Epithelial cell of prostate (primary cell): Measurements from ENCODE around the gene KCNJ10.
A peak's percentile ranks its signal among the peaks of the same experiment; 100 is the strongest.

Experiments used
- DNase-seq: peaks from one replicate; pipeline ENCODE4 v3.0.0-alpha.2; 2011; ENCODE audit warnings: low read depth, low spot score
- H3K27ac ChIP-seq: fragments of 450-650 bp; 2 replicates; pipeline ENCODE4 v1.5.1; 2017; ENCODE audit warnings: mild to moderate bottlenecking

KCNJ10 gene

GRCh38 chr1:160101037-160101716, 31.2 kb upstream of the KCNJ10 start:
- peak; percentile 14 for DNase-seq
- H3K27ac ChIP-seq: no peak overlapping the region

DNA sequence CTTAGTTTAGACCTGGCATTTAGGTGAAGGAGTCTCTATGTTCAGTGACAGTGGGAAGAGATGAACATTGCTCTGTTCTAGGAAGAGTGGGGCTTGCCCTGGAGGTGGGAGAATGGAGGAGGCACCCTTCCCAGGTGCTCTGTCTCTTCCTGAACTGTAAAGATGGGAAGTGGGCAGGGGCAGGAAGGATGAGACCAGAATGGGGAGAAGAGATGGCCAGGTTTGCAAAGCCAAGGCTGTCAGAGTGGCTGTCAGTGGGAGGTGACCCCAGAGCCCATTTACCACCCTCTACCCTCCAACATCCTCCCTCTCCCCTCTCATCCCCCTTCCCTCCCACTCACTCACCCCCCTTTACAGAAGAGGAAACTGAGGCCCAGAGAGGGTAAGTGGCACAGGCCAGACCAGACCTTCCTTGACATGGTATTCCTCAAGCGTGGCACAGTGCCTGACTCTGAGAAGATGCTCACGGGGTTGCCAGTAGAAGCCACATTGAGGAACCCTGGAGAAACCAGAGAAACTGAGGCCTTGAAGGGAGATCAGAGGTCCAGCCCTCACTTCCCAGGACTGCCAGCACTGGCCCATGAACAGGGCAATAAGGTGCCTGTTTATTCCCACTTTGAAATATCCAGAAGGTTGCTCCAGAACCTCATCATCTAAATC, 29.9 kb upstream of the KCNJ10 start:
- no peak overlapping the region for H3K27ac ChIP-seq
- DNase-seq: no peak

GRCh38 chr1:160098852-160099561, 29.0 kb upstream of the KCNJ10 start:
- no peak overlapping the region for H3K27ac ChIP-seq

GRCh38 chr1:160097911-160098851, 28.2 kb upstream of the KCNJ10 start, which contains the start of gene IGSF8:
TSS of gene IGSF8 (minus strand) at chr1:160098619. CDS start at chr1:160098472, 147 bp downstream.
- peak within 1 kb of the TSS; percentile 61 for H3K27ac ChIP-seq
- peak; percentile 22 for DNase-seq

More at GRCh38 chr1:160098852-160099561, 29.0 kb upstream of the KCNJ10 start:
- peak; percentile 41 for DNase-seq

- no peak for DNase-seq
- peak overlapping the region; percentile 61 for H3K27ac ChIP-seq
Observed at GRCh38 chr1:160097151-160097910, 27.4 kb upstream of the KCNJ10 start.

DNA sequence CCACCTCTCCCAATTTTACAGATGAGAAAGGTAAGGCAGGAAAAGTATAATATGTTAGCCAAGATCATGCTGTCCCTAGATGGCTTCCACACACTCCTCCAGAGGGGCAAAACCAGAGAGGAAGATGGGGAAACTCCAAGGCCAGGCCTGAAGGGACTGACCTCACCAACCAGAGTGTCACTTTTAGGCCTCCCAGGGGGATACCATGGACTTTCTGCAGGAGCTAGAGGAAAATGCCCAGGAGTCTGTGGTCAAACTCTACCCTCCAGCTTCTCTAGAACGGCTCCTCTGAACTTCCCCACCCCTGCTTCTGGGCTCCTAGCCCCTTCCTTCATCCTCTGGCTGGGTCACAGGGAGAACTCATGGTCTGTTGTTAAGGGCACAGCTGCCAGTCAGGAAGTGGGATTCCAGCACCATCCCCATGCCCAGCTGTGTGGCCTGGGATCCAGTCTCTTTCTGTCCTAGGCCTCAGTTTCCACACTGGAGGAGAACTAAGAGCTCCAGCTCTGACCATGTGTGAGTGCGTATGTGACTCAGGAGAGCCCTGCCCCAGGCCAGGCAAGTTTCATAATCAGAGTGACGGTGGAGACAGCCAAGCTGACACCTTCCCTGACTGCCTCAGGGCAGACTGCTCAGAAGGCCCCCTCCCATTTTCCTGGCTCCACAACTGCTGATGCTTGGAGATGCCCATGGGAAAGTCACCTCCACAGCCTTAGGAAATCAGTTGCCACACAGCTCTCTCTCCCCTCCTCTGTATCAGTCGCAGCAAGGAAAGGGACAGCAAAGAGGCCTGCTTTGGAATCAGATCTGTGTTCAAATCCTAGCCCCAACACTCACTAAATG, 26.5 kb upstream of the KCNJ10 start:
- no peak overlapping the region for H3K27ac ChIP-seq

DNA sequence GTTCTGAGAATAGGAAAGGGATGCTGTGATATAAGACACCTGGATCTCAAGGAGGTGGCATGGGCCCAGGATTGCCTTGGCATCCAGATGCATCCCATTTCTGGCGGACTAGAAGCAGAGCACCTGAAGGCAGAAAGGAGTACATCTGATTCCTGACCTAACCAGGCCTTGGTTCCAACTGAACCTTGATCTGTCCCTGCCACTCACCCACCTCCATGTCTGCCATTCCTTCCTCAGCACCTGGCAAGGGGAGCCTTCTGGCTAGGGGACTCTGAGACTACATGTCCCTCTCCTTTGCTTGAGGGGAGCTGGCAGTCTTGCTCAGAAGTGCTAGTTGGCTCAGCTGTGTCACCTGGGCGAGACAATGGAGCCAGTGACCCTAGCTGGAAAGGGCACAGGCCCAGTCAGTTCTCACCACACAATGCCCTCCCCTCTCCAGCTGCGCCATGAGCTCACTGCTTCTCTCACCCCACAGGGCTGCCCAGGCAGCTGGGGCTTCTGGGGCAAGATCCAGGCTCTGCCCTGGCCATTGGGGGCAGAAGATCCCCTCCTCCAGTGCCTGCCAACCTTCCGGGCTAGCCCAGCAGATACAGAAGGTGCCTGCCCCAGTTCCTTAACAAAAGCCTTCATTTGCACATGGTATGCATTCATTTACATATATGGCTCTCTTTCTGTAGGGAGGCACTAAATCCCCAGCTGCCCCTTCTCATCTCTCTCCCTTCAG, 25.6 kb upstream of the KCNJ10 start:
- H3K27ac ChIP-seq: no peak overlapping the region
- DNase-seq: no peak

More for the DNA sequence above, 26.5 kb upstream of the KCNJ10 start:
- DNase-seq: peak; percentile 83

GRCh38 chr1:160094806-160095205, 24.8 kb upstream of the KCNJ10 start:
- no peak for DNase-seq
- no peak overlapping the region for H3K27ac ChIP-seq

DNA sequence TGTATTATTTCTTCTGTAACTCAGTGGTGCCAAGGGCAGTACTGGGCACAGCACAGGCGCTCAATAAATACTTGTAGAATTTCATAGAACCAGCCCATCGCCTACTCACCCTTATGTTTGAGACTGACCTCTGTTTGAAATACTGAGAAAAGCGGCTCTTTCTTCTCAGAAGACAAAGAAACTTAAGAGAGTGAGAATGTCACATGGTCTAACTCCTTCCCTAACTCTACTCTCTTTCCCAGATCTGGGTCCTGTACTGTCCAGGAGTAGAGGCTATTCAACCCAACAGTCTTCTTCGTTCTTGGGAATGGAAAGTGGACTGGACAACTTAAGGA, 24.3 kb upstream of the KCNJ10 start:
- DNase-seq: no peak
- H3K27ac ChIP-seq: no peak overlapping the region

- H3K27ac ChIP-seq: no peak overlapping the region
Observed at GRCh38 chr1:160093624-160094290, 23.8 kb upstream of the KCNJ10 start.

DNA sequence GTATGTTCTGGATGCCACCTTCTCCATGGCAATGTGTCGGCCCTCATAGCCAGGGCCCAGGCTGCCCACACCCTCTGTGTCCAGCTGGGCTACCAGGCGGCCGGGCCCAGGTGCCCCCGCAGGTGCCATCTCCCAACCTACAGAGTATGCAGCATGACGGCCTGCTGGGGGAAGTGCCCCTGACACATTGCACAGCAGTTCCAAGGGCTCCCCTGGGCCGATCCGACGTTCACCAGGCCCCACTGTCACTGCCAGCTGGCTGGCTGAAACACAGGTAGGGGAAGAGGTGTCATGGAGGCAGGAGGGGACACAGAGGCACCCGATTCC, 23.1 kb upstream of the KCNJ10 start:
- no peak overlapping the region for H3K27ac ChIP-seq
- no peak for DNase-seq

More at GRCh38 chr1:160093624-160094290, 23.8 kb upstream of the KCNJ10 start:
- no peak for DNase-seq

DNA sequence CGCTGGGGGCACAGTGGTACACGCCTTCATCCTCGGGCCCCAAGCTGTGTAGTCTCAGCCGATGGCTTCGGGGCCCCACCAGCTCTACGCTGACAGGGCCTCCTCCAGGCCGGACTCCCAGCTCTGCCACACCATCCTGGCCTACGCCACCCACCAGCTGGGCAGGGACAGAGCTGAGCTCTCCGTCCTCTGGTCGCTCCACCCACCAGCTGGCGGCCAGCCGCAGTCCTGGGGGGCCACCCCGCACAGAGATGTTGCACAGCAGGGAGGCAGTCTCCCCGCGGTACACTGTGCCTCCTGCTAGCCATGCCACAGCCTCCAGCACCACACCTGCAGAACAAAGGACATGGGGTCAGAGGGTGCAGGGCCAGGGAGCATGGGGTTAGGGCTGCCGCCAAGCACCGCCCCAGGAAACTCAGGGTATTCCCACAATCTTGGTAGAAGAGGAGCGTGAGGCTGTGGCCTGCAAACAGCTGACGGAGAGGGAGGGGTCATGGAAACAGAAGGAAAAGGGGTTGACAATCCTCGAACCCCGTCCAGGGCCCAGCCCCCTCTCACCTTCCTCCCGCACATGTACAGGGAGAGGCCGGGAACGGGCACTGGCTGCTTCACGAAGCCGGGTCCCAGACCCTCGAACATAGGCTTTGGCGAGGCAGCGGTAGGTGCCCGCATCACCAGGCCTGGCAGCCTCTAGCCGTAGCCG, 22.6 kb upstream of the KCNJ10 start:
- DNase-seq: no peak
- no peak overlapping the region for H3K27ac ChIP-seq

- no peak for DNase-seq
- no peak overlapping the region for H3K27ac ChIP-seq
Observed at GRCh38 chr1:160091666-160092223, 21.8 kb upstream of the KCNJ10 start.

DNA sequence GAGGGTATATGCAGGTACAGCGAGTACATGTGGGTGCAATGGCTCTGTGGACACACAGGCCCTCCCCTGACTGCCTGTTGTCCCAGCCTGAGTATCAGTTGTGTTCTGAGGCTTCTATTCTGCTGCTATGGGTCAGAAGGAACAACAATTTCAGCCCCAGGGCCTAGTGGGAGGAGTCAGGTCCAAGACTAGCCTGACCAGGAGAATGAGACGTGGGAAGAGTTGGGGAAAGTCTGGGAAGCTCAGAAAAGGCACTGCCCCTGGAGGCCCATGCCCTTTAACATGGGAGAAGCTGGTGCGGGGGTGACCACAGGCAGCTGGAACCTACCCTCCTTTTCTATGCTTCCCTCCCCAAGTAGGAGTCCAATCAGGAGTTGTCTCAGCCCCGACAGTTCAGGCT, 20.8 kb upstream of the KCNJ10 start:
- H3K27ac ChIP-seq: no peak overlapping the region
- no peak for DNase-seq

- no peak overlapping the region for H3K27ac ChIP-seq
- no peak for DNase-seq
Observed at GRCh38 chr1:160089883-160090282, 19.9 kb upstream of the KCNJ10 start.

- H3K27ac ChIP-seq: no peak overlapping the region
- no peak for DNase-seq
Observed at GRCh38 chr1:160087118-160087662, 17.2 kb upstream of the KCNJ10 start.
